H9 (cell line): ENCODE results near the gene CYCS. TPM values are rescaled to one million over a fixed set of nuclear protein-coding genes. Genes with fewer than 3 reads are reported as not detected.

Experiments used
- DNase-seq: peaks from one replicate; pipeline ENCODE4 v3.0.0-alpha.2; 2017
- H2AFZ ChIP-seq: one replicate; pipeline ENCODE4 v1.6.1; 2013; ENCODE audit warnings: mild to moderate bottlenecking, low read length, control low read depth, moderate library complexity
- H2AK5ac ChIP-seq: 2 replicates; pipeline ENCODE4 v1.6.1; 2013; ENCODE audit warnings: low read length, control low read depth, mixed read lengths; ENCODE audit not compliant: insufficient read length
- H2BK120ac ChIP-seq: one replicate; pipeline ENCODE4 v1.6.1; 2013; ENCODE audit warnings: low read depth, mild to moderate bottlenecking, low read length, control low read depth, inconsistent platforms; ENCODE audit not compliant: poor library complexity, severe bottlenecking
- H2BK12ac ChIP-seq: 2 replicates; pipeline ENCODE4 v1.6.1; 2013; ENCODE audit warnings: low read length, control low read depth, mixed read lengths, low read depth; ENCODE audit not compliant: insufficient read length
- H2BK15ac ChIP-seq: 2 replicates; pipeline ENCODE4 v1.6.1; 2013; ENCODE audit warnings: low read depth, low read length, control low read depth
- H2BK20ac ChIP-seq: one replicate; pipeline ENCODE4 v1.6.1; 2013; ENCODE audit warnings: low read depth, mild to moderate bottlenecking, low read length, control low read depth, inconsistent platforms; ENCODE audit not compliant: poor library complexity, severe bottlenecking
- H2BK5ac ChIP-seq: 2 replicates; pipeline ENCODE4 v1.6.1; 2013; ENCODE audit warnings: low read length, control low read depth, mixed read lengths; ENCODE audit not compliant: insufficient read length
- H3K14ac ChIP-seq: 2 replicates; pipeline ENCODE4 v1.6.1; 2013; ENCODE audit warnings: low read length, control low read depth; ENCODE audit not compliant: insufficient read depth
- H3K18ac ChIP-seq: 2 replicates; pipeline ENCODE4 v1.6.1; 2013; ENCODE audit warnings: low read depth, mild to moderate bottlenecking, mixed read lengths, low read length, control low read depth; ENCODE audit not compliant: insufficient read length
- H3K23ac ChIP-seq: 2 replicates; pipeline ENCODE4 v1.6.1; 2013; ENCODE audit warnings: low read length, control low read depth, mixed read lengths, low read depth; ENCODE audit not compliant: insufficient read length
- H3K23me2 ChIP-seq: 2 replicates; pipeline ENCODE4 v1.6.1; 2013; ENCODE audit warnings: low read depth, mild to moderate bottlenecking, mixed read lengths, low read length, control low read depth; ENCODE audit not compliant: insufficient read length, poor library complexity, severe bottlenecking
- H3K27ac ChIP-seq: 2 replicates; pipeline ENCODE4 v1.5.1; 2013; ENCODE audit warnings: low read length, control low read depth, mixed read lengths, low read depth; ENCODE audit not compliant: insufficient read length
- H3K27me3 ChIP-seq: 2 replicates; pipeline ENCODE4 v1.6.1; 2013; ENCODE audit warnings: low read length, control low read depth, inconsistent platforms; ENCODE audit not compliant: insufficient read depth
- H3K4ac ChIP-seq: 2 replicates; pipeline ENCODE4 v1.6.1; 2013; ENCODE audit warnings: low read depth, mild to moderate bottlenecking, control low read depth, inconsistent platforms, low read length, moderate library complexity
- H3K4me1 ChIP-seq: 2 replicates; pipeline ENCODE4 v1.6.1; 2013; ENCODE audit warnings: low read length, control low read depth, inconsistent platforms; ENCODE audit not compliant: insufficient read depth
- H3K4me2 ChIP-seq: 2 replicates; pipeline ENCODE4 v1.6.1; 2013; ENCODE audit warnings: low read length, control low read depth, mixed read lengths; ENCODE audit not compliant: insufficient read length, insufficient read depth
- H3K56ac ChIP-seq: 2 replicates; pipeline ENCODE4 v1.6.1; 2013; ENCODE audit warnings: low read depth, mild to moderate bottlenecking, mixed read lengths, low read length, control low read depth; ENCODE audit not compliant: insufficient read length
- H3K79me1 ChIP-seq: 2 replicates; pipeline ENCODE4 v1.6.1; 2013; ENCODE audit warnings: low read depth, mild to moderate bottlenecking, moderate library complexity, low read length, control low read depth, inconsistent platforms; ENCODE audit not compliant: insufficient read depth, poor library complexity, severe bottlenecking
- H3K79me2 ChIP-seq: 2 replicates; pipeline ENCODE4 v1.6.1; 2013; ENCODE audit warnings: low read length, control low read depth, inconsistent platforms; ENCODE audit not compliant: insufficient read depth
- H3K9ac ChIP-seq: 2 replicates; pipeline ENCODE4 v1.6.1; 2013; ENCODE audit warnings: low read length, control low read depth, mixed read lengths; ENCODE audit not compliant: insufficient read length; ENCODE audit errors: extremely low read depth
- H3K9me3 ChIP-seq: one replicate; pipeline ENCODE4 v1.6.1; 2013; ENCODE audit warnings: low read depth, low read length, inconsistent platforms; ENCODE audit not compliant: control insufficient read depth
- H3T11ph ChIP-seq: one replicate; pipeline ENCODE4 v1.6.1; 2013; ENCODE audit warnings: mild to moderate bottlenecking, low read length, control low read depth, inconsistent platforms
- H4K20me1 ChIP-seq: one replicate; pipeline ENCODE4 v1.6.1; 2013; ENCODE audit not compliant: control insufficient read depth, insufficient read length, insufficient read depth
- H4K5ac ChIP-seq: 2 replicates; pipeline ENCODE4 v1.6.1; 2013; ENCODE audit warnings: low read depth, mild to moderate bottlenecking, mixed read lengths, low read length, control low read depth; ENCODE audit not compliant: insufficient read length
- H4K8ac ChIP-seq: replicated peaks from 2 replicates; pipeline ENCODE4 v1.6.1; 2013; ENCODE audit warnings: low read length, control low read depth, mixed read lengths, low read depth; ENCODE audit not compliant: insufficient read length
- H4K91ac ChIP-seq: 2 replicates; pipeline ENCODE4 v1.6.1; 2013; ENCODE audit warnings: low read depth, mild to moderate bottlenecking, moderate library complexity, mixed read lengths, low read length, control low read depth; ENCODE audit not compliant: insufficient read length
- H3K27ac Mint-ChIP-seq, 3 experiments: 2 replicates in 2 of 3; 3 replicates in 1 of 3; pipeline ENCODE4 v1.8.0; 2020 to 2021; ENCODE audit warnings: mixed read lengths in 3 of 3, mild to moderate bottlenecking in 1 of 3, moderate library complexity in 1 of 3
- H3K27me3 Mint-ChIP-seq: 2 replicates; pipeline ENCODE4 v1.8.0; 2021; ENCODE audit warnings: low read depth, mild to moderate bottlenecking, moderate library complexity, mixed read lengths
- H3K36me3 Mint-ChIP-seq, 3 experiments: 2 replicates in 2 of 3; 3 replicates in 1 of 3; pipeline ENCODE4 v1.8.0; 2020 to 2021; ENCODE audit warnings: low read depth in 3 of 3, mixed read lengths in 3 of 3; ENCODE audit not compliant: insufficient read depth in 1 of 3
- H3K4me1 Mint-ChIP-seq, 2 experiments: 2 replicates each; pipeline ENCODE4 v1.8.0; 2020; ENCODE audit warnings: mixed read lengths in 2 of 2
- H3K4me3 Mint-ChIP-seq, 2 experiments: 2 replicates in 1 of 2; 3 replicates in 1 of 2; pipeline ENCODE4 v1.8.0; 2020 to 2021; ENCODE audit warnings: mild to moderate bottlenecking in 2 of 2, mixed read lengths in 2 of 2, moderate library complexity in 1 of 2
- H3K9me3 Mint-ChIP-seq, 2 experiments: 2 replicates in 1 of 2; 3 replicates in 1 of 2; pipeline ENCODE4 v1.8.0; 2020; ENCODE audit warnings: mild to moderate bottlenecking in 2 of 2, mixed read lengths in 2 of 2, moderate library complexity in 1 of 2
- CTCF ChIP-seq: fragments of 200-600 bp; sonication (generic); conservative IDR thresholded peaks from 3 replicates; pipeline ENCODE4 v1.8.0; 2021; ENCODE audit warnings: antibody characterized with exemption, mild to moderate bottlenecking
- WGBS: extraction: QIAGEN DNeasy Blood & Tissue Kit; methylation state at CpG from one replicate; pipeline ENCODE4 v1.1.7; 2013; ENCODE audit warnings: missing lambda C conversion rate, low lambda C conversion rate, mixed read lengths; ENCODE audit not compliant: insufficient read length; ENCODE audit errors: extremely low coverage; 5-methylcytosine and 5-hydroxymethylcytosine counted together
- total RNA-seq: library from RNA; stranded (reverse); gene quantifications from 2 replicates; pipeline ENCODE4 v1.2.1, GENCODE V29; 2021

CYCS gene
- total RNA-seq, 1 experiment from 2014 or later, result 209 TPM

DNA sequence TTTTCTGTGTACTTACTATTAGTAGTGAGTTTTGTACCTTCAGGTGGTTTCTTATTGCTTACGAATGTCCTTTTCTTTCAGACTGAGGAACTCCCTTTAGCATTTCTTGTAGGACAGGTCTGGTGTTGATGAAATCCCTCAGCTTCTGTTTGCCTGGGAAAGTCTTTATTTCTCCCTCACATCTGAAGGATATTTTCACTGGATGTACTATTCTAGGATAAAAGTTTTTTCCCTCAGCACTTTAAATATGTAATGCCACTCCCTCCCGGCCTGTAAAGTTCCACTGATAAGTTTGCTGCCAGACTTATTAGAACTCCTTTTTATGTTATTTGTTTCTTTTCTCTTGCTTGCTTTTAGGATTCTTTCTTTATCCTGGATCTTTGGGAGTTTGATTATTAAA, 1.7 kb upstream of the CYCS start:
- Histone ChIP-seq H2BK20ac (no peak overlapping the region), H3K56ac (no peak overlapping the region), H3K27me3 (no peaks in the 10 kb centered on the region), H2BK5ac (no peak overlapping the region), H3K23me2 (no peaks in the 10 kb centered on the region), H3K79me2 (peaks cover 10% of the 10 kb centered on the region), H3K27ac (no peak overlapping the region), H2AK5ac (no peak overlapping the region), H4K91ac (no peak overlapping the region), H3K9ac (no peak overlapping the region), H4K20me1 (no peaks in the 10 kb centered on the region), H3K79me1 (no peaks in the 10 kb centered on the region), H3K4me1 (no peaks in the 10 kb centered on the region), H3T11ph (no peak overlapping the region), H2AFZ (no peak overlapping the region), H3K14ac (no peak overlapping the region), H3K9me3 (no peaks in the 10 kb centered on the region), H3K23ac (no peak overlapping the region), H3K4me2 (no peak overlapping the region), H2BK120ac (no peak overlapping the region), H3K4ac (no peak overlapping the region), H3K18ac (no peak overlapping the region), H4K5ac (no peak overlapping the region), H4K8ac (no peak overlapping the region), H2BK12ac (no peak overlapping the region), H2BK15ac (no peak overlapping the region)
- H3K4me1 Mint-ChIP-seq, result peaks cover 10 to 11% of the 10 kb centered on the region in 2 experiments
- no CpG with 5 or more reads among the region's 2 CpGs for WGBS
- no peak for DNase-seq
- H3K36me3 Mint-ChIP-seq, result peaks cover 28 to 33% (median 33%) of the 10 kb centered on the region in 3 experiments
- peaks cover 4 to 5% of the 10 kb centered on the region in 2 experiments; a peak in 2 of 5 replicates for H3K9me3 Mint-ChIP-seq
- TF ChIP-seq CTCF, result no peak
- no peak overlapping the region for H3K4me3 Mint-ChIP-seq
- no peak overlapping the region for H3K27ac Mint-ChIP-seq
- H3K27me3 Mint-ChIP-seq, result peaks cover 9% of the 10 kb centered on the region
